Activated B cell treated with CpG ODN at 0.5 μM for 24 hours (primary cell): ENCODE data around the gene RYR2. TPM values are rescaled to one million over a fixed set of nuclear protein-coding genes. Genes with fewer than 3 reads are reported as not detected.

Experiments used
- ATAC-seq: fragments of 200-7000 bp; cut with Tn5 transposase; one replicate; pipeline ENCODE4 v1.10.0; 2021; ENCODE audit warnings: low read depth, mild to moderate bottlenecking, moderate library complexity
- CTCF ChIA-PET: fragments of 350-600 bp; sonication (Branson Sonifier 250); formaldehyde crosslinking; loops from one replicate; lab custom pipeline; 2021; ENCODE audit warnings: antibody characterized with exemption; lab: Charles Lee
- POLR2A ChIA-PET: fragments of 350-600 bp; sonication (Branson Sonifier 250); formaldehyde crosslinking; loops from one replicate; lab custom pipeline; 2021; ENCODE audit warnings: antibody characterized with exemption; lab: Charles Lee
- DNase-seq: peaks from one replicate; pipeline ENCODE4 v3.0.0; 2022
- H3K27ac Mint-ChIP-seq: one replicate; pipeline ENCODE4 v1.8.0; 2020; ENCODE audit warnings: mixed read lengths
- H3K27me3 Mint-ChIP-seq: one replicate; pipeline ENCODE4 v1.8.0; 2021; ENCODE audit warnings: mixed read lengths
- H3K36me3 Mint-ChIP-seq: one replicate; pipeline ENCODE4 v1.8.0; 2021; ENCODE audit warnings: low read depth, mixed read lengths
- H3K4me1 Mint-ChIP-seq: one replicate; pipeline ENCODE4 v1.8.0; 2021; ENCODE audit warnings: mixed read lengths
- H3K4me3 Mint-ChIP-seq: one replicate; pipeline ENCODE4 v1.8.0; 2020; ENCODE audit warnings: mild to moderate bottlenecking, mixed read lengths
- H3K9me3 Mint-ChIP-seq: one replicate; pipeline ENCODE4 v1.8.0; 2020; ENCODE audit warnings: mixed read lengths
- intact Hi-C: fragments of 100-400 bp; cut with micrococcal nuclease; formaldehyde crosslinking; loops from one replicate; pipeline ENCODE4 v1.15.1; 2024
- total RNA-seq: library from RNA; stranded (reverse); gene quantifications from 2 replicates; pipeline ENCODE4 v1.2.3, GENCODE V29; 2022
- TF ChIP-seq, protein P1 (sequence below): fragments of 200-600 bp; IDR thresholded peaks from one replicate; pipeline ENCODE4 v1.8.0; 2022; ENCODE audit warnings: antibody characterized with exemption, mild to moderate bottlenecking

RYR2 gene
- total RNA-seq, 1 donor from 2014 or later = not detected

DNA sequence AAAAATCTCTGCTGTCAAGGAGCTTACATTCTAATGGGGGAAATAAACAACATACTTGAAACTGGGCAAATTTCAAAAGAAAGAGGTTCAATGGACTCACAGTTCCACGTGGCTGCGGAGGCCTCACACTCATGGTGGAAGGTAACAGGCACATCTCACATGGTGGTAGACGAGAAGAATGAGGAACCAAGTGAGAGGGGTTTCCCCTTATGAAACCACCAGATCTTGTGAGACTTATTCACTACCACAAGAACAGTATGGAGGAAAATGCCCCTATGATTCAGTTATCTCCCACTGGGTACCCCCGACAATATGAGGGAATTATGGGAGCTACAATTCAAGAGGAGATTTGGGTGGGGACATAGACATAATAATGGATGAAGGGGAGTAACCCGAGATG lies 622.4 kb downstream of the RYR2 start:
- TF ChIP-seq, protein P1, sequence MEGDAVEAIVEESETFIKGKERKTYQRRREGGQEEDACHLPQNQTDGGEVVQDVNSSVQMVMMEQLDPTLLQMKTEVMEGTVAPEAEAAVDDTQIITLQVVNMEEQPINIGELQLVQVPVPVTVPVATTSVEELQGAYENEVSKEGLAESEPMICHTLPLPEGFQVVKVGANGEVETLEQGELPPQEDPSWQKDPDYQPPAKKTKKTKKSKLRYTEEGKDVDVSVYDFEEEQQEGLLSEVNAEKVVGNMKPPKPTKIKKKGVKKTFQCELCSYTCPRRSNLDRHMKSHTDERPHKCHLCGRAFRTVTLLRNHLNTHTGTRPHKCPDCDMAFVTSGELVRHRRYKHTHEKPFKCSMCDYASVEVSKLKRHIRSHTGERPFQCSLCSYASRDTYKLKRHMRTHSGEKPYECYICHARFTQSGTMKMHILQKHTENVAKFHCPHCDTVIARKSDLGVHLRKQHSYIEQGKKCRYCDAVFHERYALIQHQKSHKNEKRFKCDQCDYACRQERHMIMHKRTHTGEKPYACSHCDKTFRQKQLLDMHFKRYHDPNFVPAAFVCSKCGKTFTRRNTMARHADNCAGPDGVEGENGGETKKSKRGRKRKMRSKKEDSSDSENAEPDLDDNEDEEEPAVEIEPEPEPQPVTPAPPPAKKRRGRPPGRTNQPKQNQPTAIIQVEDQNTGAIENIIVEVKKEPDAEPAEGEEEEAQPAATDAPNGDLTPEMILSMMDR = no peak
- ChIA-PET CTCF (no interaction called here), POLR2A (no interaction called here)
- peaks cover 3% of the 10 kb centered on the region for H3K9me3 Mint-ChIP-seq
- ATAC-seq = no peak
- no peaks in the 10 kb centered on the region for H3K4me1 Mint-ChIP-seq
- intact Hi-C loops = no loop called here
- H3K27ac Mint-ChIP-seq = no peak overlapping the region
- H3K4me3 Mint-ChIP-seq = no peak overlapping the region
- DNase-seq = no peak
- no peaks in the 10 kb centered on the region for H3K36me3 Mint-ChIP-seq
- H3K27me3 Mint-ChIP-seq = no peaks in the 10 kb centered on the region

DNA sequence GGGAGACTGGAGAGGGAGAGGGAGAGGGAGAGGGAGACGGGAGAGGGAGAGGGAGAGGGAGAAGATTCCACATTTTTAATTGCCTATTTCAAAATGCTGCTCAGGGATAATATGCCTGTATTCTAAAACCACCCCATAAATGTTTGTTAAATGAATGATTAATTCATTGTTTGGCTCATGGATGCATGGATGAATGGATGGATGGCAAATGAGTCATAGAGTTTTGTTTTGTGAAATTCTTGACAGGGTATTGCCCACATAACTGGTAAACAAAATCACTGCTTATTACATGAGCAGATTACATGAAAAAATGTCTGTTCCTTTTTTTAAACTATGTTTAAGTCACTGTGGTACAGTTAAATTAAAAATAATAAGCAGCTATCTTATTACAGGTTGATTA lies 628.3 kb downstream of the RYR2 start:
- Mint-ChIP-seq H3K27ac (no peak overlapping the region), H3K36me3 (no peaks in the 10 kb centered on the region), H3K4me1 (no peaks in the 10 kb centered on the region), H3K4me3 (no peak overlapping the region), H3K27me3 (no peaks in the 10 kb centered on the region), H3K9me3 (no peaks in the 10 kb centered on the region)
- intact Hi-C loops = no loop called here
- DNase-seq = no peak
- ATAC-seq = no peak
- POLR2A ChIA-PET = no interaction called here
- TF ChIP-seq, protein P1 = no peak
- CTCF ChIA-PET = no interaction called here

DNA sequence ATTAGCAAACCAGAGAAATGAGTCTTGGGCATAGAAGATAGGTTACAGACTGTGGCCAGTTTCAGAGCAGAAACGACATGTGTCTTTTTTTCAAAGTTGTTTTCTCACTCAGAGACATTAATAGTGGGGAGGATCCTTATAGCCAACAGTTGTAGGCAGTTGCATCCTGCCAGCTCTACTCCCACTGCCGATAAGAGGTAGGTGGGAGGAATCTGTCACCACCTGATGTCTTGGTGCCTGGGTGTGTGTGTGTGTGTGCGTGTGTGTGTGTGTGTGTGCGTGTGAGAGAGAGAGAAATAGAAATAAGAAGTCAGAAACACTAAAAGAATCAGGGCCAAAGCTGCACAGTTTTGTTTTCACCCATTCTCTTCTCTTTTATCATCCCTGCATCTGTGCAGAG lies 629.3 kb downstream of the RYR2 start:
- no peak for ATAC-seq
- TF ChIP-seq, protein P1 = no peak
- Mint-ChIP-seq H3K9me3 (no peaks in the 10 kb centered on the region), H3K4me3 (no peak overlapping the region), H3K27me3 (no peaks in the 10 kb centered on the region), H3K4me1 (no peaks in the 10 kb centered on the region), H3K36me3 (no peaks in the 10 kb centered on the region), H3K27ac (no peak overlapping the region)
- DNase-seq = no peak
- intact Hi-C loops = no loop called here
- CTCF ChIA-PET = no interaction called here
- POLR2A ChIA-PET = no interaction called here

GRCh38 chr1:237671935-237672334 lies 630.0 kb downstream of the RYR2 start:
- H3K36me3 Mint-ChIP-seq = no peaks in the 10 kb centered on the region

GRCh38 chr1:237672748-237673147 lies 630.8 kb downstream of the RYR2 start:
- Mint-ChIP-seq H3K36me3 (no peaks in the 10 kb centered on the region), H3K4me3 (no peak overlapping the region), H3K27me3 (no peaks in the 10 kb centered on the region), H3K9me3 (peaks cover 2% of the 10 kb centered on the region), H3K27ac (no peak overlapping the region), H3K4me1 (no peaks in the 10 kb centered on the region)
- TF ChIP-seq, protein P1 = no peak
- DNase-seq (no peak), ATAC-seq (no peak)
- intact Hi-C loops = no loop called here
- ChIA-PET POLR2A (no interaction called here), CTCF (no interaction called here)

More at GRCh38 chr1:237671935-237672334, 630.0 kb downstream of the RYR2 start:
- Mint-ChIP-seq H3K27ac (no peak overlapping the region), H3K9me3 (peaks cover 2% of the 10 kb centered on the region), H3K4me3 (no peak overlapping the region), H3K27me3 (no peaks in the 10 kb centered on the region), H3K4me1 (no peaks in the 10 kb centered on the region)
- ATAC-seq = no peak
- no peak for DNase-seq
- intact Hi-C loops = no loop called here
- ChIA-PET POLR2A (no interaction called here), CTCF (no interaction called here)
- TF ChIP-seq, protein P1 = no peak
